Activated CD8-positive, alpha-beta T cell treated with anti-CD3 and anti-CD28 coated beads for 36 hours (primary cell): Measurements from ENCODE around the gene LRP1B. TPM values are rescaled to one million over a fixed set of nuclear protein-coding genes. Genes with fewer than 3 reads are reported as not detected.

Experiments
- ATAC-seq: fragments of 200-7000 bp; cut with Tn5 transposase; one replicate; pipeline ENCODE4 v1.10.0; 2021; ENCODE audit warnings: mild to moderate bottlenecking, moderate library complexity
- CTCF ChIA-PET: fragments of 350-600 bp; sonication (Branson Sonifier 250); formaldehyde crosslinking; loops from one replicate; lab custom pipeline; 2021; ENCODE audit warnings: antibody characterized with exemption; lab: Charles Lee
- POLR2A ChIA-PET: fragments of 350-600 bp; sonication (Branson Sonifier 250); formaldehyde crosslinking; loops from one replicate; lab custom pipeline; 2021; ENCODE audit warnings: antibody characterized with exemption; lab: Charles Lee
- DNase-seq: peaks from one replicate; pipeline ENCODE4 v3.0.0-alpha.2; 2020
- H3K27ac Mint-ChIP-seq: one replicate; pipeline ENCODE4 v1.8.0; 2021; ENCODE audit warnings: mild to moderate bottlenecking, mixed read lengths
- H3K27me3 Mint-ChIP-seq: one replicate; pipeline ENCODE4 v1.8.0; 2021; ENCODE audit warnings: mixed read lengths
- H3K36me3 Mint-ChIP-seq: one replicate; pipeline ENCODE4 v1.8.0; 2021; ENCODE audit warnings: low read depth, mixed read lengths
- H3K4me1 Mint-ChIP-seq: one replicate; pipeline ENCODE4 v1.8.0; 2021; ENCODE audit warnings: low read depth, mixed read lengths
- H3K4me3 Mint-ChIP-seq: one replicate; pipeline ENCODE4 v1.8.0; 2021; ENCODE audit warnings: mild to moderate bottlenecking, moderate library complexity, mixed read lengths
- H3K9me3 Mint-ChIP-seq: one replicate; pipeline ENCODE4 v1.8.0; 2021; ENCODE audit warnings: mixed read lengths
- intact Hi-C: fragments of 100-400 bp; cut with micrococcal nuclease; formaldehyde crosslinking; loops from one replicate; pipeline ENCODE4 v1.10.0; 2022
- total RNA-seq, 2 experiments: library from RNA; stranded (reverse); gene quantifications; one replicate each; pipeline ENCODE4 v1.2.3, GENCODE V29; 2021
- TF ChIP-seq, protein P1 (sequence below): fragments of 200-600 bp; IDR thresholded peaks from one replicate; pipeline ENCODE4 v1.8.0; 2022; ENCODE audit warnings: antibody characterized with exemption, mild to moderate bottlenecking

The LRP1B gene
- total RNA-seq, 2 experiments from 2014 or later = not detected

DNA sequence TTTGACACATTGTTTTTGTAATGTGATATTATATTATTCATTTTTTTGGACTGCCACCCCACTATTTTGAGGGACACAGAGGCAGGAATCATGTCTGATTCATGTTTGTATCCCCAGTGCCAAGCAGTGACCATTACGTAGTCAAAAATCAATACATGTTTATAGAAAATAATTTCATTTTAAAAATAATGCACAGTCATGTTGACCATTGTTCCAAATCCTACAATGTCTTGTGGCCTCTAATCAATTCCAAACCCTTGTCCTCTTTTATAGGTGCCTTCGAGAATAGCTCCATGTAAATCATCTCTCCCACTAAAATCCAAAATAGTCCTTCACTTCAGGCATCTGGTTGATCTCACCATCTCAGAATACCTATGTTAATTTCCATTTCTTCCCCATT is 454.7 kb downstream of the LRP1B start:
- Mint-ChIP-seq H3K36me3 (no peaks in the 10 kb centered on the region), H3K9me3 (peaks cover 6% of the 10 kb centered on the region), H3K27ac (no peak overlapping the region), H3K4me3 (no peak overlapping the region), H3K4me1 (no peaks in the 10 kb centered on the region), H3K27me3 (no peaks in the 10 kb centered on the region)
- no peak for ATAC-seq
- intact Hi-C loops = no loop called here
- ChIA-PET POLR2A (no interaction called here), CTCF (no interaction called here)
- DNase-seq = no peak
- TF ChIP-seq, protein P1, sequence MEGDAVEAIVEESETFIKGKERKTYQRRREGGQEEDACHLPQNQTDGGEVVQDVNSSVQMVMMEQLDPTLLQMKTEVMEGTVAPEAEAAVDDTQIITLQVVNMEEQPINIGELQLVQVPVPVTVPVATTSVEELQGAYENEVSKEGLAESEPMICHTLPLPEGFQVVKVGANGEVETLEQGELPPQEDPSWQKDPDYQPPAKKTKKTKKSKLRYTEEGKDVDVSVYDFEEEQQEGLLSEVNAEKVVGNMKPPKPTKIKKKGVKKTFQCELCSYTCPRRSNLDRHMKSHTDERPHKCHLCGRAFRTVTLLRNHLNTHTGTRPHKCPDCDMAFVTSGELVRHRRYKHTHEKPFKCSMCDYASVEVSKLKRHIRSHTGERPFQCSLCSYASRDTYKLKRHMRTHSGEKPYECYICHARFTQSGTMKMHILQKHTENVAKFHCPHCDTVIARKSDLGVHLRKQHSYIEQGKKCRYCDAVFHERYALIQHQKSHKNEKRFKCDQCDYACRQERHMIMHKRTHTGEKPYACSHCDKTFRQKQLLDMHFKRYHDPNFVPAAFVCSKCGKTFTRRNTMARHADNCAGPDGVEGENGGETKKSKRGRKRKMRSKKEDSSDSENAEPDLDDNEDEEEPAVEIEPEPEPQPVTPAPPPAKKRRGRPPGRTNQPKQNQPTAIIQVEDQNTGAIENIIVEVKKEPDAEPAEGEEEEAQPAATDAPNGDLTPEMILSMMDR = no peak

DNA sequence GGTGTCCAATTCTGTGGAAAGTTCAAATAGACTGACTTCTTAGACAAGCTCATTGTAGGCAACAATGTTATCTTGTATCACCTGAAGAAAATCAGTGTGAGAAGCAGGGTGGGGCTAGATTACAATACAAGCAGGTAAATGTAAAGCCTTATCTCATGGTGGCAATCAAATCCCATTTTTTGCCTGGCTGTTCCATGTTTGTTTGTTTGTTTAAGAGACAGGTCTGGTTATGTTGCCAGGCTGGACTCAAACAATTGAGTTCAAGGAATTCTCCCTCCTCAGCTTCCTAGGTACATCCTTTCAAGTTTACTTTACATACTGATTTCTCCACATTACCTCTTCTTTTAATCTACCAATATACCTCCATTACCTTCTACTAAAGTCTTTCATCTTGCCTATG is 464.6 kb downstream of the LRP1B start:
- peaks cover 16% of the 10 kb centered on the region for H3K9me3 Mint-ChIP-seq
- ChIA-PET CTCF (interaction anchor here (1.2 kb wide), 1 partner anchor 31 kb away, joined by 3 read pairs; no protein-coding TSS in a partner anchor), POLR2A (no interaction called here)
- H3K27me3 Mint-ChIP-seq = no peaks in the 10 kb centered on the region
- TF ChIP-seq, protein P1 = no peak
- intact Hi-C loops = no loop called here
- no peak overlapping the region for H3K4me3 Mint-ChIP-seq
- H3K36me3 Mint-ChIP-seq = no peaks in the 10 kb centered on the region
- DNase-seq (no peak), ATAC-seq (no peak)
- H3K27ac Mint-ChIP-seq = no peak overlapping the region
- H3K4me1 Mint-ChIP-seq = no peaks in the 10 kb centered on the region

DNA sequence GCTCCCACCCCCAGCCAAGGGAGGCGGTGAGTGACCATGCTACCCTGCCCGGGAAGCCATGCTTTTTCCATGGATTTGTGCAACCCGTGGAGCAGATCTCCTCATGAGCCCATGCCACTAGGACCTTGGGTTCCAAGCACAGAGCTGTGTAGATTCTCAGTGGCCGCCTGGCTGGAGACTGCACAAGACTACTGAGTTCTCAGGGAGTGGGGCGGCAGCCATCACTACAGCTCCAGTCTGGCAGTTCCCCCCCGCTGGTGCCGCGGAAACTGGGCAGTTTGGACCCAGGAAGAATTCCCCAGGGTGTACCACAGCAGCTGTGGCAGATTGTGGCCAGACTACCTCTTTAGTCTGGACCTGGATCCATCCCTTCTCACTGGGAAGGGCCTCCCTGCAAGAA is 470.6 kb downstream of the LRP1B start:
- H3K27ac Mint-ChIP-seq = no peak overlapping the region
- DNase-seq (no peak), ATAC-seq (no peak)
- intact Hi-C loops = no loop called here
- H3K4me1 Mint-ChIP-seq = no peaks in the 10 kb centered on the region
- TF ChIP-seq, protein P1 = no peak
- peaks cover 15% of the 10 kb centered on the region for H3K9me3 Mint-ChIP-seq
- ChIA-PET POLR2A (no interaction called here), CTCF (no interaction called here)
- H3K4me3 Mint-ChIP-seq = no peak overlapping the region
- H3K27me3 Mint-ChIP-seq = no peaks in the 10 kb centered on the region
- no peaks in the 10 kb centered on the region for H3K36me3 Mint-ChIP-seq

DNA sequence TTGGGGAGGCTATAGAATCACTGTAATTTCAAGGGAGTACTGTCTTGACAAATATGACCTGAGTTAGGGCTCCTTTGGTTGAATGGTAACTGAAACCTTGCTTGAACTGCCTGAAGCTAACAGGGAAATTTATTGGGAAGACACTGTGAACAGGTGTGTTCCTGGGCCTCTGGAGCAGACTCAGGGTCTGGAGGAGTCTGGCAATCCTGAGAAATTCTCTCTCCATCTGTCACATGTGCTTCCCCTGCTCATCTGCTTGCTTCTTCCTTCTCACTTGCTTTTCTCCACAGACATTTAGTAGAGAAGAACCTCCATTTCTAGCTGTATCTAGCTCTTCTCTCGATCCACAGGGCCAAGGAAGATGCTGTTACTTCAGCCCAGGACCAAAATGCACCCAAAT is 476.5 kb downstream of the LRP1B start:
- Mint-ChIP-seq H3K27me3 (no peaks in the 10 kb centered on the region), H3K4me1 (no peaks in the 10 kb centered on the region)
- CTCF ChIA-PET = no interaction called here

DNA sequence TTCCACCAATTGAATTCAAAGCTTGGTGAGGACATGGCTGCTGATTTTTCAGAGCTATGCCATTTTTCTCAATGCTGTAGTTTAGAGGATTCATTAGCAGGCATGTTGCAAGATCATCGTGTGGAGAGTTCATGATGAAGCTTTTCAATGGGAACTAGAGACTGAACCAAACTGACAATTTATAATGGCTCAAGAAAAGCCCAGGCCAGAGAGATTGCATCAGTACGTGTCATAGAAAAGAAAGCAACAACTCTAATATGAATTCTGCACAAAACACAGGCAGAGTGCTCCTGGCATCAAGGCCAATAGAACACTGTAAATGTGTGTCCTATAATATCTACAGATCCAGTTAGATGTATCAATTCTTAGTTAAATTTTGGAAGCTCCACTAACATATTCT is 477.6 kb downstream of the LRP1B start:
- Mint-ChIP-seq H3K4me1 (no peaks in the 10 kb centered on the region), H3K27ac (no peak overlapping the region), H3K9me3 (no peaks in the 10 kb centered on the region), H3K27me3 (no peaks in the 10 kb centered on the region), H3K4me3 (no peak overlapping the region), H3K36me3 (no peaks in the 10 kb centered on the region)
- DNase-seq (no peak), ATAC-seq (no peak)
- ChIA-PET POLR2A (no interaction called here), CTCF (no interaction called here)
- TF ChIP-seq, protein P1 = no peak
- intact Hi-C loops = no loop called here

More for the DNA sequence above, 476.5 kb downstream of the LRP1B start:
- Mint-ChIP-seq H3K4me3 (no peak overlapping the region), H3K9me3 (peaks cover under 1% of the 10 kb centered on the region), H3K27ac (no peak overlapping the region), H3K36me3 (no peaks in the 10 kb centered on the region)
- ATAC-seq (no peak), DNase-seq (no peak)
- POLR2A ChIA-PET = no interaction called here
- intact Hi-C loops = no loop called here
- TF ChIP-seq, protein P1 = no peak
